Prostate gland (tissue), 2 donors: Measurements from ENCODE around the gene EARS2.

Experiments
- CTCF ChIP-seq, 4 experiments: fragments of 200-600 bp in 2 of 4; fragments of 450-650 bp in 2 of 4; sonication (generic) in 2 of 4; IDR thresholded peaks; 1 replicate in 3 of 4; 2 replicates in 1 of 4; pipeline ENCODE4 v1.5.1; 2016 to 2019; ENCODE audit warnings: antibody characterized with exemption in 4 of 4, mild to moderate bottlenecking in 2 of 4, moderate library complexity in 2 of 4
- POLR2A ChIP-seq: fragments of 450-650 bp; IDR thresholded peaks from one replicate; pipeline ENCODE4 v1.6.1; 2016; ENCODE audit warnings: antibody characterized with exemption, mild to moderate bottlenecking
- POLR2AphosphoS5 ChIP-seq: sonication (generic); formaldehyde crosslinking; IDR thresholded peaks from one replicate; pipeline ENCODE4 v1.6.1; 2017; ENCODE audit warnings: antibody characterized with exemption

GRCh38 chr16:23510164-23510914 lies 46.8 kb downstream of the EARS2 start, which contains the start of gene GGA2:
- TF ChIP-seq CTCF (IDR thresholded peaks at IDR 0.05): peak in 2 of 4 experiments; percentile 18 to 36
- TF ChIP-seq POLR2AphosphoS5: peak; percentile 88
- peak; percentile 97 for TF ChIP-seq POLR2A
